OCI-LY7 (cell line): Measurements from ENCODE around the gene ANK3. TPM values are rescaled to one million over a fixed set of nuclear protein-coding genes. Genes with fewer than 3 reads are reported as not detected.

ENCODE experiments used
- BruUV-seq: library from RNA; stranded (reverse); fragments of 400-500 nt; replicated peaks from 2 replicates; lab custom pipeline; 2021; lab: Mats Ljungman, UMichigan
- CTCF ChIA-PET: fragments of 300-600 bp; sonication (Branson Sonifier 250); formaldehyde crosslinking; loops from one replicate; lab custom pipeline; 2022; ENCODE audit warnings: antibody characterized with exemption; ENCODE audit not compliant: unreplicated experiment; lab: Charles Lee
- POLR2A ChIA-PET: fragments of 300-600 bp; sonication (Branson Sonifier 250); formaldehyde crosslinking; loops from one replicate; lab custom pipeline; 2022; ENCODE audit warnings: antibody characterized with exemption; lab: Charles Lee
- DNase-seq: peaks from one replicate; pipeline ENCODE4 v3.0.0-alpha.2; 2015; ENCODE audit warnings: low spot score
- H2AFZ ChIP-seq: fragments of 200-600 bp; sonication (generic), shearing (Covaris generic); 2 replicates; pipeline ENCODE4 v1.6.1; 2014; ENCODE audit warnings: mild to moderate bottlenecking, antibody characterized with exemption, low read length, moderate library complexity
- H3K27ac ChIP-seq: fragments of 200-600 bp; sonication (generic); 2 replicates; pipeline ENCODE4 v1.5.1; 2014; ENCODE audit warnings: mixed run types, low read depth, mild to moderate bottlenecking, moderate library complexity, low read length, inconsistent platforms; ENCODE audit not compliant: poor library complexity, severe bottlenecking
- H3K36me3 ChIP-seq: fragments of 200-600 bp; sonication (generic); 2 replicates; pipeline ENCODE4 v1.6.1; 2014; ENCODE audit warnings: mild to moderate bottlenecking, antibody characterized with exemption, low read length, moderate library complexity, mixed read lengths; ENCODE audit not compliant: insufficient read depth
- H3K4me1 ChIP-seq: fragments of 200-600 bp; sonication (generic); 2 replicates; pipeline ENCODE4 v1.5.1; 2014; ENCODE audit warnings: mild to moderate bottlenecking, low read length; ENCODE audit not compliant: insufficient read depth, poor library complexity, severe bottlenecking
- H3K4me2 ChIP-seq: fragments of 200-600 bp; sonication (generic); 2 replicates; pipeline ENCODE4 v1.6.1; 2014; ENCODE audit warnings: mild to moderate bottlenecking, low read length
- H3K4me3 ChIP-seq: fragments of 200-600 bp; sonication (generic); 2 replicates; pipeline ENCODE4 v1.5.1; 2014; ENCODE audit warnings: mild to moderate bottlenecking, low read depth, low read length; ENCODE audit not compliant: poor library complexity, severe bottlenecking
- H3K79me2 ChIP-seq: fragments of 200-600 bp; sonication (generic); 2 replicates; pipeline ENCODE4 v1.6.1; 2016; ENCODE audit warnings: low read depth, mild to moderate bottlenecking, low read length, moderate library complexity, mixed read lengths; ENCODE audit not compliant: insufficient read depth
- H3K9me2 ChIP-seq: fragments of 200-600 bp; sonication (generic); 2 replicates; pipeline ENCODE4 v1.6.1; 2016; ENCODE audit warnings: mild to moderate bottlenecking, low read length, mixed read lengths; ENCODE audit not compliant: insufficient read depth
- H3K9me3 ChIP-seq: fragments of 200-600 bp; sonication (generic); 2 replicates; pipeline ENCODE4 v1.6.1; 2014; ENCODE audit warnings: mild to moderate bottlenecking, mixed run types, low read length, mixed read lengths
- H4K20me1 ChIP-seq: fragments of 200-600 bp; sonication (generic); 2 replicates; pipeline ENCODE4 v1.6.1; 2014; ENCODE audit warnings: mild to moderate bottlenecking, antibody characterized with exemption, low read length, moderate library complexity, mixed read lengths; ENCODE audit not compliant: insufficient read depth
- EZH2phosphoT487 ChIP-seq: fragments of 200-600 bp; sonication (generic); IDR thresholded peaks from 2 replicates; pipeline ENCODE4 v1.6.1; 2018; ENCODE audit warnings: low read depth, borderline replicate concordance, mild to moderate bottlenecking, mixed run types, antibody characterized with exemption, low read length, moderate library complexity, mixed read lengths
- intact Hi-C: fragments of 100-400 bp; cut with micrococcal nuclease; formaldehyde crosslinking; loops from one replicate; pipeline ENCODE4 v1.10.0; 2022; ENCODE audit not compliant: unreplicated experiment
- total RNA-seq, 2 experiments: library from RNA; depleted of rRNA in 1 of 2; stranded (reverse); fragments of >200 nt in 1 of 2; shearing (Covaris generic) in 1 of 2; gene quantifications; 2 replicates each; pipeline ENCODE4 v1.2.3, GENCODE V29; 2014 to 2022
- TF ChIP-seq, protein P1 (sequence below): fragments of 200-600 bp; sonication (generic); conservative IDR thresholded peaks from 2 replicates; pipeline ENCODE4 v1.5.1; 2014; ENCODE audit warnings: mild to moderate bottlenecking, antibody characterized with exemption, low read length, moderate library complexity, mixed read lengths

Gene ANK3
- total RNA-seq, 2 experiments from 2014 or later, result 0.13 to 0.49 TPM

- H4K20me1 ChIP-seq, result no peaks in the 10 kb centered on the region
- no peak for TF ChIP-seq EZH2phosphoT487
- TF ChIP-seq, protein P1, sequence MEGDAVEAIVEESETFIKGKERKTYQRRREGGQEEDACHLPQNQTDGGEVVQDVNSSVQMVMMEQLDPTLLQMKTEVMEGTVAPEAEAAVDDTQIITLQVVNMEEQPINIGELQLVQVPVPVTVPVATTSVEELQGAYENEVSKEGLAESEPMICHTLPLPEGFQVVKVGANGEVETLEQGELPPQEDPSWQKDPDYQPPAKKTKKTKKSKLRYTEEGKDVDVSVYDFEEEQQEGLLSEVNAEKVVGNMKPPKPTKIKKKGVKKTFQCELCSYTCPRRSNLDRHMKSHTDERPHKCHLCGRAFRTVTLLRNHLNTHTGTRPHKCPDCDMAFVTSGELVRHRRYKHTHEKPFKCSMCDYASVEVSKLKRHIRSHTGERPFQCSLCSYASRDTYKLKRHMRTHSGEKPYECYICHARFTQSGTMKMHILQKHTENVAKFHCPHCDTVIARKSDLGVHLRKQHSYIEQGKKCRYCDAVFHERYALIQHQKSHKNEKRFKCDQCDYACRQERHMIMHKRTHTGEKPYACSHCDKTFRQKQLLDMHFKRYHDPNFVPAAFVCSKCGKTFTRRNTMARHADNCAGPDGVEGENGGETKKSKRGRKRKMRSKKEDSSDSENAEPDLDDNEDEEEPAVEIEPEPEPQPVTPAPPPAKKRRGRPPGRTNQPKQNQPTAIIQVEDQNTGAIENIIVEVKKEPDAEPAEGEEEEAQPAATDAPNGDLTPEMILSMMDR, result no peak
- intact Hi-C loops, result loop anchor here (10.0 kb wide), 2 partner anchors 234 to 296 kb away; partner anchors contain the start of gene CCDC6
- ChIA-PET CTCF (no interaction called here), POLR2A (interaction anchor here (1.5 kb wide), 1 partner anchor 9 kb away, joined by 3 read pairs; no protein-coding TSS in a partner anchor)
- H3K9me2 ChIP-seq, result no peaks in the 10 kb centered on the region
- H3K36me3 ChIP-seq, result no peaks in the 10 kb centered on the region
- H3K9me3 ChIP-seq, result no peaks in the 10 kb centered on the region
- H3K4me2 ChIP-seq, result no peak overlapping the region
- no peaks in the 10 kb centered on the region for H3K79me2 ChIP-seq
- H3K27ac ChIP-seq, result no peak overlapping the region
- H2AFZ ChIP-seq, result no peak overlapping the region
- BruUV-seq, result no TSS peak
- no peak for DNase-seq
- H3K4me3 ChIP-seq, result no peak overlapping the region
- H3K4me1 ChIP-seq, result no peaks in the 10 kb centered on the region
These were observed 189.0 kb downstream of the ANK3 start for GRCh38 chr10:60200682-60201053.

- no TSS peak for BruUV-seq
- CTCF ChIA-PET, result interaction anchor here (0.9 kb wide), 1 partner anchor 9 kb away, joined by 3 read pairs; no protein-coding TSS in a partner anchor
- intact Hi-C loops, result loop anchor here (10.0 kb wide), 2 partner anchors 235 to 295 kb away; partner anchors contain the start of gene CCDC6
These were observed 189.5 kb downstream of the ANK3 start for GRCh38 chr10:60200012-60200681.

More at GRCh38 chr10:60200012-60200681, 189.5 kb downstream of the ANK3 start:
- no peaks in the 10 kb centered on the region for H3K4me1 ChIP-seq
- no peaks in the 10 kb centered on the region for H3K36me3 ChIP-seq
- H3K9me3 ChIP-seq, result no peaks in the 10 kb centered on the region
- DNase-seq, result no peak
- H4K20me1 ChIP-seq, result no peaks in the 10 kb centered on the region
- POLR2A ChIA-PET, result interaction anchor here (0.7 to 1.5 kb wide), 3 partner anchors 9 to 45 kb away, joined by 3 read pairs; no protein-coding TSS in a partner anchor
- TF ChIP-seq, protein P1, result no peak
- TF ChIP-seq EZH2phosphoT487, result no peak
- no peak overlapping the region for H3K27ac ChIP-seq
- H3K9me2 ChIP-seq, result no peaks in the 10 kb centered on the region
- H3K79me2 ChIP-seq, result no peaks in the 10 kb centered on the region
- H3K4me3 ChIP-seq, result no peak overlapping the region
- no peak overlapping the region for H3K4me2 ChIP-seq
- no peak overlapping the region for H2AFZ ChIP-seq
